GM19438 (cell line): ENCODE results near the gene ARHGAP24.
"Not testable (repeated sequence)": the region's sequence is repeated elsewhere in the genome, so short reads cannot be mapped to it uniquely, and the experiment has no call there.

Experiments
- ATAC-seq: cut with Tn5 transposase; IDR thresholded peaks from one replicate; pipeline ENCODE4 v1.9.1; 2021; ENCODE audit warnings: low read depth; ENCODE audit not compliant: unreplicated experiment

The ARHGAP24 gene

GRCh38 chr4:85967872-85968271, 492.9 kb downstream of the ARHGAP24 start:
- ATAC-seq: no peak

- no peak for ATAC-seq
Observed at GRCh38 chr4:85968945-85969819, 494.2 kb downstream of the ARHGAP24 start.

GRCh38 chr4:85970535-85970934, 495.6 kb downstream of the ARHGAP24 start:
- ATAC-seq: no peak

- ATAC-seq: peak; percentile 92
Observed at GRCh38 chr4:85979276-85979675, 504.3 kb downstream of the ARHGAP24 start.

GRCh38 chr4:85986266-85986665, 511.3 kb downstream of the ARHGAP24 start:
- ATAC-seq: no peak

- no peak for ATAC-seq
Observed at GRCh38 chr4:85993641-85994040, 518.7 kb downstream of the ARHGAP24 start.

- ATAC-seq: no peak
Observed at GRCh38 chr4:85994576-85994975, 519.6 kb downstream of the ARHGAP24 start.

GRCh38 chr4:85995361-85995760, 520.4 kb downstream of the ARHGAP24 start:
- no peak for ATAC-seq

- no peak for ATAC-seq
Observed at GRCh38 chr4:86001591-86001990, 526.6 kb downstream of the ARHGAP24 start.

- ATAC-seq: no peak
Observed at GRCh38 chr4:86004030-86004429, 529.1 kb downstream of the ARHGAP24 start.

GRCh38 chr4:86006057-86006456, 531.1 kb downstream of the ARHGAP24 start:
- no peak for ATAC-seq

GRCh38 chr4:86007042-86007441, 532.1 kb downstream of the ARHGAP24 start:
- ATAC-seq: no peak

GRCh38 chr4:86011117-86011516, 536.2 kb downstream of the ARHGAP24 start:
- ATAC-seq: no peak

- no peak for ATAC-seq
Observed at GRCh38 chr4:86013621-86014020, 538.7 kb downstream of the ARHGAP24 start.

- ATAC-seq: peak; percentile 88
Observed at GRCh38 chr4:86014599-86014998, 539.6 kb downstream of the ARHGAP24 start.

- no peak for ATAC-seq
Observed at GRCh38 chr4:86015412-86016350, 540.7 kb downstream of the ARHGAP24 start.

- no peak for ATAC-seq
Observed at GRCh38 chr4:86019362-86019761, 544.4 kb downstream of the ARHGAP24 start.

GRCh38 chr4:86019906-86020305, 545.0 kb downstream of the ARHGAP24 start:
- no peak for ATAC-seq

GRCh38 chr4:86021671-86022070, 546.7 kb downstream of the ARHGAP24 start:
- not testable (repeated sequence) for ATAC-seq

GRCh38 chr4:86026720-86027119, 551.8 kb downstream of the ARHGAP24 start:
- no peak for ATAC-seq

GRCh38 chr4:86031927-86032326, 557.0 kb downstream of the ARHGAP24 start:
- no peak for ATAC-seq
